22Rv1 (cell line): ENCODE data around the gene IPP.

Experiments used
- CTCF ChIP-seq: fragments of 450-650 bp; IDR thresholded peaks from 2 replicates; pipeline ENCODE4 v1.5.1; 2017; ENCODE audit warnings: mild to moderate bottlenecking
- ZFX ChIP-seq: fragments of 450-650 bp; IDR thresholded peaks from 2 replicates; pipeline ENCODE4 v1.6.1; 2017; ENCODE audit warnings: antibody characterized with exemption, borderline replicate concordance

GRCh38 chr1:45721207-45721606 is 29.2 kb downstream of the IPP start:
- TF ChIP-seq ZFX (no peak), CTCF (no peak)
